ENCODE results near the gene GRIP1. TPM values are rescaled to one million over a fixed set of nuclear protein-coding genes. Genes with fewer than 3 reads are reported as not detected.
"Not testable (repeated sequence)": the region's sequence is repeated elsewhere in the genome, so short reads cannot be mapped to it uniquely, and the experiment has no call there.

Gene GRIP1
- total RNA-seq, 2 donors from 2014 or later: 0.66 to 0.82 TPM

- Mint-ChIP-seq H3K9me3 (no peaks in the 10 kb centered on the region), H3K36me3 (peaks cover 17 to 40% of the 10 kb centered on the region in 2 donors), H3K27ac (peak overlapping the region in 1 of 2 donors; percentile 1)
- ATAC-seq: no peak
- no peak for DNase-seq (ENCODE audit: low spot score in 2 of 2)
Observed at GRCh38 chr12:66331016-66331415, 347.9 kb downstream of the GRIP1 start.

DNA sequence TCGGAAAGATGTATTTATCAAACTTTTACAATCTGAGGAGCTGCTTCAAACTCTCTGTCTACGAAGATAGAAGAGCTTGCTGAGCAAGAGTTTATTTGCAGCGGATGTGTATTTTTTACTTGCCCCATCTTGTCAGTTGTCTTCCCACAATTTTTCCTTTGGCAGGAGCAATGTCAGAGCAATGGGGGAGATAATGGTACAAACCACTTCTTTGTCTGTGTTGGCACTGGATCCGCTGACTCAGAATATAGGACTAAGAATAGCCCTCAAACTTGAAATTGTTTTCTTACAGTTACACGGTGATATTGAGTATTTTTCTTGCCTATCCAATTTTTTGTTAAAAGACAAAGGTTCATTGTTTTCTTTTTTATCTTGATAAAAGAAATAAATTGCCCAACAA lies 348.9 kb downstream of the GRIP1 start:
- no peak overlapping the region for H3K27ac Mint-ChIP-seq
- no peaks in the 10 kb centered on the region for H3K9me3 Mint-ChIP-seq
- ATAC-seq (no peak), DNase-seq (ENCODE audit: low spot score in 2 of 2) (no peak)
- peaks cover 22 to 51% of the 10 kb centered on the region in 2 donors for H3K36me3 Mint-ChIP-seq

- Mint-ChIP-seq H3K36me3 (peaks cover 12 to 27% of the 10 kb centered on the region in 2 donors), H3K9me3 (no peaks in the 10 kb centered on the region), H3K27ac (peak overlapping the region in 1 of 2 donors; percentile 9)
- DNase-seq (ENCODE audit: low spot score in 2 of 2): no peak
- peak in 1 of 2 donors; percentile 5 for ATAC-seq
Observed at GRCh38 chr12:66323017-66323416, 355.9 kb downstream of the GRIP1 start.

GRCh38 chr12:66321435-66321834 lies 357.4 kb downstream of the GRIP1 start:
- H3K9me3 Mint-ChIP-seq: no peaks in the 10 kb centered on the region
- DNase-seq (ENCODE audit: low spot score in 2 of 2) (no peak), ATAC-seq (no peak)
- H3K27ac Mint-ChIP-seq: no peak overlapping the region
- peaks cover 12 to 19% of the 10 kb centered on the region in 2 donors for H3K36me3 Mint-ChIP-seq

- DNase-seq (ENCODE audit: low spot score in 2 of 2) (no peak), ATAC-seq (no peak)
- Mint-ChIP-seq H3K9me3 (no peaks in the 10 kb centered on the region), H3K27ac (no peak overlapping the region), H3K36me3 (peaks cover 12 to 16% of the 10 kb centered on the region in 2 donors)
Observed at GRCh38 chr12:66320996-66321395, 357.9 kb downstream of the GRIP1 start.

DNA sequence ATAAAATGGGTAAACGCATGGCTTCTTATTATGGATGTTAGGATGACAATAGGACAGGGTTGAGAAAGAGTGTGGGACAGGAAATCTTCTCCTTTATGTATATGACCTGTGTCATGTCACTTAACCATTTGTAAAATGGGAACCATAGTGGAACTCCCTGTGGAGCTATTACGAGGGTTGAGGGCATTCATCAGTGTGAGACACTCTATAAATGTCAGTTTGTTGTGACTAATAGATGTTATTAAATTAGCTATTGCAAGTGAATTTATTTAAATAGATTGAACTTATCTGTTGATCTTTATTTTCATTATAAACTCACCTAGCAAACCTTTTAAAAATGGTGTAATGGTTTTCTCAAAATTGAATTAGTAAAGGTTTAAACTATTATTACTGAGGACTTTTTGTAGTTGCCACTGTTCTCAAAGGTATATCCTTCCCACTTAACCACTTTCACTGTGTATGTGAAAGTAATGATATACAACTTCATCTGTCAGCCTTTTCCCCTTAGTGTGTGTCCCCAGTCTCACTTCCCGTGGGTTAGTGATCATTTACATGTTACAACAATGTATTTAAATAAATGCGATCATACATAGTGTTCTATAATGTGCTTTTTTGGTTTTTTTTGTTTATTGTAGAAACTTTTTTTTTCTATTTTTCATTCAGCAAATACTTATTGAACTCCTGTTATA lies 359.5 kb downstream of the GRIP1 start:
- ATAC-seq (no peak), DNase-seq (ENCODE audit: low spot score in 2 of 2) (no peak)
- no peak overlapping the region for H3K27ac Mint-ChIP-seq
- no peaks in the 10 kb centered on the region for H3K9me3 Mint-ChIP-seq
- H3K36me3 Mint-ChIP-seq: peaks cover 6 to 13% of the 10 kb centered on the region in 2 donors

DNA sequence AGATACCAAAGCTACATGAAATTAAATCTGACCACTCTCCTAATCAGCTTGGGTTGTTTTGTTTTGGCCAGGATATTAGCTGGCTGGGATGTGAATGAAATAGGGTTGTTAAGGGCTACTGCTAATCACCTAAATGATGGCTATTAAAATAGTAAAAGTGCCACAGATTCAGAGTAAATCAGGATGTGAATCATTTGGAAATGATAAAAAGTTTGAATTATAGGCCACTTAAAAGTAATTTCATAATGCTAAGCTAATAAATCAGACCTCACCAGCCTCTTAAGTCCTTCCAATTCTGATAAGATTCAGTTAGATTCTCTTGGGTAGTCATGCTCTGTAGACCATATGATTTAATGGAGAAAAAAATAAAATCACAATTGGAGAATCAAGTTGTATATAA lies 364.6 kb downstream of the GRIP1 start:
- ATAC-seq: no peak
- Mint-ChIP-seq H3K9me3 (peaks cover 0 to 6% of the 10 kb centered on the region in 2 donors), H3K27ac (no peak overlapping the region), H3K36me3 (peaks cover 19 to 53% of the 10 kb centered on the region in 2 donors)
- DNase-seq (ENCODE audit: low spot score in 2 of 2): no peak

- Mint-ChIP-seq H3K9me3 (peaks cover 0 to 6% of the 10 kb centered on the region in 2 donors), H3K27ac (no peak overlapping the region), H3K36me3 (peaks cover 29 to 56% of the 10 kb centered on the region in 2 donors)
- DNase-seq (ENCODE audit: low spot score in 2 of 2): no peak
- peak; percentile 18 to 38 for ATAC-seq
Observed at GRCh38 chr12:66312189-66312588, 366.7 kb downstream of the GRIP1 start.

DNA sequence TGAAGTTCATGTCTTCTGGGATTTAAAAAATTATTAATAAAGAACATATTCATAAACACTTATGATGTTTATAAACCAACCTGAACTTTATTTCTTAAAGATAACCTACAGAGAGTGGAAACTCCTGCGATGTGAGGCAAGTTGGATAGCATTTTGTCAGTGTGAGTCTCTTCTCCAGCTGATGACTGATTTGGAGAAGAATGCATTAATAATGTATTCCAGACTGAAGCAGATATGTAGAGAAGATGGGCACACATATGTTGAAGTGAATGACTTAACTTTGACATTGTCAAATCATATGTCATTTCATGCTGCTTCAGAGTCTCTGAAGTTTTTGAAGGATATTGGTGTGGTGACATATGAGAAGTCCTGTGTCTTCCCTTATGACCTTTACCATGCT lies 369.3 kb downstream of the GRIP1 start:
- ATAC-seq (peak in 1 of 2 donors; percentile 45), DNase-seq (ENCODE audit: low spot score in 2 of 2) (no peak)
- peaks cover 0 to 6% of the 10 kb centered on the region in 2 donors for H3K9me3 Mint-ChIP-seq
- H3K27ac Mint-ChIP-seq: no peak overlapping the region
- H3K36me3 Mint-ChIP-seq: peaks cover 32 to 68% of the 10 kb centered on the region in 2 donors

- ATAC-seq (no peak), DNase-seq (ENCODE audit: low spot score in 2 of 2) (no peak)
- peaks cover 36 to 46% of the 10 kb centered on the region in 2 donors for H3K36me3 Mint-ChIP-seq
- peak overlapping the region; percentile 99 to 100 for H3K27ac Mint-ChIP-seq
- no peaks in the 10 kb centered on the region for H3K9me3 Mint-ChIP-seq
Observed at GRCh38 chr12:66304296-66304900, 374.5 kb downstream of the GRIP1 start.

- H3K27ac Mint-ChIP-seq: peak overlapping the region; percentile 99 to 100
- peak in 1 of 2 donors; percentile 28 for DNase-seq (ENCODE audit: low spot score in 2 of 2)
- peaks cover 31 to 46% of the 10 kb centered on the region in 2 donors for H3K36me3 Mint-ChIP-seq
- ATAC-seq: peak; percentile 74 to 80
- not testable (repeated sequence) for H3K9me3 Mint-ChIP-seq
Observed at GRCh38 chr12:66303316-66303804, 375.5 kb downstream of the GRIP1 start.

DNA sequence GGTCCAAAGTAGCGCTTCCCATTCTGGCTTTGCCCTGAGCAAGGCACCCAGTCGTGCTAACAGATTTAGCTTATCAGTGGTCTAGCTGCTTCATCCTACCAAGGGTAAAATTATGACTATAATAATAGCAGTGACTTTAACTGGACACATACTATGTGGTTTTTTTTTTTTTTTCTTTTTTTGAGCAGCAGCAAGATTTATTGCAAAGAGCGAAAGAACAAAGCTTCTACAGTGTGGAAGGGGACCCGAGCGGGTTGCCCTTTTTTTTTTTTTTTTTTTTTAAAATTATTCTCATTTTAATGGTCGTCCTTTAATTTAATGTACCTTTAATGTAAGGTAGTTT lies 376.1 kb downstream of the GRIP1 start:
- Mint-ChIP-seq H3K36me3 (peaks cover 27 to 46% of the 10 kb centered on the region in 2 donors), H3K27ac (peak overlapping the region; percentile 99 to 100), H3K9me3 (no peaks in the 10 kb centered on the region)
- DNase-seq (ENCODE audit: low spot score in 2 of 2) (no peak), ATAC-seq (no peak)

DNA sequence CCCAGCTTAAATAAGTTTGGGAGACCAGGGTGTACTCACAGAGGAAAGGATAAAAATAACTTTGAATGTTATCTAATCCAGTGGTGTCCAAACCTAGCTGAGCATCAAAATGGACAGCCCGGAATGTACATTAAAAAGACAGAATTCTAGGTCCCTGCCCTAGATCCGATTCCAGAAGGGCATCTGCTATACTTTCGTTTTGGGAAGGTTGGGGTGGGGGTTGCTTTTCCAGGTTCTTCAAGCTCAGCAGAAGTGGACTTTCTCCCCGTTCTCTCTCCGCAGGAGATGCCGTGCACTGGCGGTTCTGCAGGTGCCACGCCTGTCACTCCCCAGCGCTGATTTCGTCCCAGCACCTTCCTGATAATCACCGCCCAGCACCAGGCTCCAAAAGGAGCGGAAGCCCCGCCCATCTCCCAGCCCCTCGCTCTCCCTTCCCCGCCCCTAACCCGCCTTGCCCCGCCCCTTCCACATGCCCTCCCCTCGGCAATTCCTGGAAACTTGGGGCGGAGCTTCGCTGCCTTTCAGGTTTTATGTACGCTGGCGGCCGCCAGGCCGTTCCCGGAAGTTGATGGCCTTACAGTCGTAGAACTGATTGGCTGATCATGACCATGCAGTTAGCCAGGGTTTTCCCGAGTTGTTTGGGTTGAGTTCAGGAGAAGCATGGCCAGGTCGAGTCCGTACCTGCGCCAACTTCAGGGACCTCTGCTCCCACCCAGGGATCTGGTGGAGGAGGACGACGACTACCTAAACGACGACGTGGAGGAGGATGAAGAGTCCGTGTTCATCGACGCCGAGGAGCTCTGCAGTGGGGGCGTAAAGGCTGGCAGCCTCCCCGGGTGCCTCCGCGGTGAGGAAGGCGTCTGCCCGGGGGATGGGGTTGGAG lies 376.7 kb downstream of the GRIP1 start, which contains the start of gene HELB:
TSS of gene HELB (plus strand) at position 550 of the 883 bp plus-strand sequence. CDS start at position 661, 111 bp downstream.
- ATAC-seq: peak; percentile 85 to 88
- peaks cover 27 to 42% of the 10 kb centered on the region in 2 donors for H3K36me3 Mint-ChIP-seq
- H3K9me3 Mint-ChIP-seq: no peaks in the 10 kb centered on the region
- peak within 1 kb of the TSS; percentile 99 to 100 for H3K27ac Mint-ChIP-seq
- peak; percentile 94 to 95 for DNase-seq (ENCODE audit: low spot score in 2 of 2)

- no peak overlapping the region for H3K27ac Mint-ChIP-seq
- peaks cover 7% of the 10 kb centered on the region in 2 donors for H3K36me3 Mint-ChIP-seq
- ATAC-seq: no peak
- peaks cover 0 to 5% of the 10 kb centered on the region in 2 donors for H3K9me3 Mint-ChIP-seq
- DNase-seq (ENCODE audit: low spot score in 2 of 2): no peak
Observed at GRCh38 chr12:66297923-66298322, 381.0 kb downstream of the GRIP1 start.

Data from activated naive CD4-positive, alpha-beta T cell treated with anti-CD3 and anti-CD28 coated beads, Interleukin-2, amount 50 U/mL, for 72 hours (primary cell).